ENCODE measurements around the gene TTN.

DNA sequence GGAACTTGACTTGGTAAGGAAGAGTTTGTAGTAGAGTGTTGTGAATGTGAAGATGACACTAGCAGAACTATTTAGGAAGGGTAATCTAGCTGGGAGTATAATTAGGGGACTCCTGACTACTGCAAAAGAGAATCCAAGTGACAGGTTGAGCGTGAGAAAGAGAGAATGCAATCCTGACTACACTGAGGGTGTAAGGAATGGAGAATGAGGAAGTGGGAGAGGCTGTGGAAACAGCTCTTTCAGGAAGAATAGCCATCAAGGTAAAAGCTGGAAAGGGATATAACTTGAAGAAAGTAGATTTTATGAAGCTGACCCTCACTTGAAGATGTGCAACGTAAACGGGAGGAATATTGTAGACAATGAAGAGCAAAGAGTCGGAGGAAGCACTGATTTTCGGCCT lies 41.1 kb upstream of the TTN start:
- TF ChIP-seq, protein P1, sequence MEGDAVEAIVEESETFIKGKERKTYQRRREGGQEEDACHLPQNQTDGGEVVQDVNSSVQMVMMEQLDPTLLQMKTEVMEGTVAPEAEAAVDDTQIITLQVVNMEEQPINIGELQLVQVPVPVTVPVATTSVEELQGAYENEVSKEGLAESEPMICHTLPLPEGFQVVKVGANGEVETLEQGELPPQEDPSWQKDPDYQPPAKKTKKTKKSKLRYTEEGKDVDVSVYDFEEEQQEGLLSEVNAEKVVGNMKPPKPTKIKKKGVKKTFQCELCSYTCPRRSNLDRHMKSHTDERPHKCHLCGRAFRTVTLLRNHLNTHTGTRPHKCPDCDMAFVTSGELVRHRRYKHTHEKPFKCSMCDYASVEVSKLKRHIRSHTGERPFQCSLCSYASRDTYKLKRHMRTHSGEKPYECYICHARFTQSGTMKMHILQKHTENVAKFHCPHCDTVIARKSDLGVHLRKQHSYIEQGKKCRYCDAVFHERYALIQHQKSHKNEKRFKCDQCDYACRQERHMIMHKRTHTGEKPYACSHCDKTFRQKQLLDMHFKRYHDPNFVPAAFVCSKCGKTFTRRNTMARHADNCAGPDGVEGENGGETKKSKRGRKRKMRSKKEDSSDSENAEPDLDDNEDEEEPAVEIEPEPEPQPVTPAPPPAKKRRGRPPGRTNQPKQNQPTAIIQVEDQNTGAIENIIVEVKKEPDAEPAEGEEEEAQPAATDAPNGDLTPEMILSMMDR (conservative IDR thresholded peaks at IDR 0.05; ENCODE audit: low read depth, low read length) = no peak
- no peak for TF ChIP-seq EZH2 (IDR thresholded peaks at IDR 0.05; ENCODE audit: low read length, unreplicated experiment)

All from PC-3 (cell line).